Hippocampal formation (tissue), 2 donors: Measurements from ENCODE around the gene TPRX2.
"Not testable (repeated sequence)": the region's sequence is repeated elsewhere in the genome, so short reads cannot be mapped to it uniquely, and the experiment has no call there.

ENCODE experiments used
- DNase-seq, 2 donors: peaks; one replicate each; lab custom pipeline; 2025; lab: John Stamatoyannopoulos, UW

The TPRX2 gene

DNA sequence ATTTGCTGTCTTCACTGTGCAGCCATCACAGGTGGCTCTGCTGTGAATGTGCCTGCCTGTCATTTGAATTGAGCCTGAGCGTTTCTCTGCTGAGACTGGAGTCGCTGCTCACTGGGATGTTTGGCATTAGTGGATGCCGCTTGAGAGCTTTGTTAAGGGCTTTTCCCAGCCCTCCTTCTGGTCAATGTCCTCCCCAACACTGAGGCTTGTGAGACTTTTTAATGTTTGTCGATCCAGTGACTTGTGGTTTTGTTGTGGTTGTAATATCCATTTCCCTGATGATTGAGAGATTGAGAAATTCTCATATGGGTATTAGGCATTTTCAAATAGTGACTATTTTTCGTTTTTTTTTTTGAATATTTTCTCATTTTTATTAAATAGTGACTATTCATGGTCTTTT lies 2.6 kb downstream of the TPRX2 start:
- DNase-seq, result no peak

DNA sequence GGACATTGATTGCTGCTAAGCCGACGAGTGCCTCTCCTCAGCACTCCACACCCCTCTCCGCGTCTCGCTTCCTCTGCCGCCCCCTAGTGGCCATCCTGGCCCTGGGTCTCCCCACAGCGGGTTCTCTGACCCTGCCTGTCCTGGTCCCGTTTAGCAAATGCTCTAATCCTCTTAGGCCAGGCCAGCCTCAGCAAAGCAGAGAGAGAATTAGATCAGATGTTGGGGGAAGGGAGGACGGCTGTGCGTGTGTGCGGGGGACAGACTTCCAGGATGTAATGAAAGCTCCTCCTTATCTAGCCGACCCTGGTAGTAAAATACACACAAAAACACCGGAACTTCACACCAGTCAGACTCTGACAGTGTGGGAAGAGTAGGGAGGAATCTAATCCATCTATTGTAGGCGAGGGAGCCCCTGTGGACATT lies 4.5 kb downstream of the TPRX2 start:
- DNase-seq, result peak; percentile 22 to 73

DNA sequence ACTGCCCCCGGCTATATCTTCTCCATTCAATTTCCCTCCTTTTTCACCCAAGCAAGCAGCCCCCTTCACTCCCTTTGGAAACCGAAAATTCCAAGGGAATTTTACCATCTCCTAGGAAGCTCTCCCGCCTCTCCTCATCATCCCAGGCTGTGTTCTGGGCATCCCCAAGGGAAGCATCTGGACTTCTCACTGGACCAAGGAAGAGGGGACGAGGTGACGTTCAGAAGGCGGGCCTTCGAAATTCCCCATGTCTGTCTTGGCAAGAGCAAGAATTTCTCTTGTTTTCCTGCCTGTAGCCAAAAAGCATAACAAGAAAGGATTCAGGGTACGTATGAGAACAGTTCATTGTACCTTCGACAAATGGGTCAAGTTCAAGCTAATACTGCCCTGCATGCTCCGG lies 6.1 kb downstream of the TPRX2 start:
- no peak for DNase-seq

DNA sequence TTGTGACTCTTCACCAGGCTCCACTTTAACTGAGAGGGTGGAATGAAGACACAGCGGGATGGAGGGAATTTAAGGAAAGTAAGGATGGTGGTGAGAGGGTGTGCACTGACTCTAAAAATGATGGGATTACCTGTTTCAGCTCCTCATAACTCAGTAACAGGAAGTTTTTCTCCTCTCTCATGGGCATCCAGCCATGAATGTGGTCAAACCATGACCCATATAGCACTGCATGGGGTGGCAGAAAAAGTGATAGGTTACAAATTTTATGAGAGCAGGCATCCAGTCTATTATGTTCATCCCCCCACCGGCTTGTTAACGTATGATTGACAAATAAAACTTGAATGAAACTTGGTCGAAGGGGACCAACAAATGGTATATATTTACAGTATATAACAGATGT lies 19.9 kb downstream of the TPRX2 start:
- DNase-seq, result no peak

DNA sequence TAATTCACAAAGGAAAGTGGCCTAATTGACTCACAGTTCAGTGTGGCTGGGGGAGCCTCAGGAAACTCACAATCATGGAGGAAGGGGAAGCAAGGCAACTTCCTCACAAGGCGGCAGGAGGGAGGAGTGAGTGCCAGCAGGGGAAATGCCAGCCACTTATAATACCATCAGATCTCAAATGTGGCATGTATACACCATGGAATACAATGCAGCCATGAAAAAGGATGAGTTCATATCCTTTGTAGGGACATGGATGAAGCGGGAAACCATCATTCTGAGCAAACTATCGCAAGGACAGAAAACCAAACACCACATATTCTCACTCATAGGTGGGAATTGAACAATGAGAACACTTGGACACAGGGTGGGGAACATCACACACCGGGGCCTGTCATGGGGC lies 20.4 kb downstream of the TPRX2 start:
- not testable (repeated sequence) for DNase-seq

DNA sequence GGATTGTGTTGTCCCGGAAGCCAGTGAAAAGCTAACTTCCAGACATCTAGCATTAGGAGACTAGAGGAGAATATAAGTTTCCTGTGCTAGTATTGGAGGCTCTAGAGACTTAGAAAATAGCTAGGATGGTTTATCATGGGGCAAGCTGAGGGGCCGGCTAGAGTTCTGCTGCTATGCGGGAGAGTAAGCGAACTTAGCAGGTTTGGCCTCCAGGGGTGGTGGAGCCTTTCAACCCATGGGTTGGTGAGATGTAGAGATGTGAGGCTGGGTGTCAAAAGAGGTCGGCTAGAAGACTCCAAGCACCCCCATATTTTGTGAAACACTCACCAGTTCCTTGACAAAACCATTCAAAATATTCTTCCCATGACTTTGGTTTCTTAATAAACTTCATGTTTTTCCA lies 22.7 kb downstream of the TPRX2 start:
- no peak for DNase-seq

DNA sequence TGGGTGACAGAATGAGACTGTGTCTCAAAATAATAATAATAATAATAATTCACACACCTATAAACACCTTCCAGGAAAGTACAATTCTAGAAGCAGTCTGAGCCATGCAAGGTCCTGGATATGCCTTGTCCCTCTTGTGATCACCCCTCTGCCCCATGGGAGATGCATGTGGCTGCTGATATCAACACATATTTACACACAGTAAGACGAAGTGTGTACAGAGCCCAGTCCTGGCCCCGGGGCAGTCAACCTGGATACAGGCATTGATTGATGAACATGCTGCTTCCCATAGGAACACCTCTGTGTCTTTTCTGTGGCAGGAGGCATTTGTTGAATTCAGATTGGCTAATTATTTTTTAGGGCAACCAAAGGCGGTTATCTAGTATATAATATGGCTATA lies 23.9 kb downstream of the TPRX2 start:
- no peak for DNase-seq

DNA sequence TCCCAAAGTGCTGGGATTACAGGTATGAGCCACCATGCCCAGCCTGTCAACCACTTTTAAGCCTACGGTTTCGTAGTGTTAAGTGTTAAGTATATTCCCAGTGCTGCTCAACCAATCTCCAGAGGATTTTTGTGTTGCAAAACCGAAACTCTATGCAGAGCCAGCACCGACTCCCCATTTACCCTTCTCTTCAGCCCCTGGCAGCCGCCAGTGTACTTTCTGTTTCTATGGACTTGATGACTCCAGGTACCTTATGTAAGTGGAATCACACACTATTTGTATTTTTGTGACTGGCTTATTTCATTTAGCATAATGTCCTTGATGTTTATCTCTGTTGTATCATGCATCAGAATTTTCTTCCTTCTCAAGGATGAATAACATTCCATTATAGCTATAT lies 26.0 kb downstream of the TPRX2 start:
- no peak for DNase-seq

DNA sequence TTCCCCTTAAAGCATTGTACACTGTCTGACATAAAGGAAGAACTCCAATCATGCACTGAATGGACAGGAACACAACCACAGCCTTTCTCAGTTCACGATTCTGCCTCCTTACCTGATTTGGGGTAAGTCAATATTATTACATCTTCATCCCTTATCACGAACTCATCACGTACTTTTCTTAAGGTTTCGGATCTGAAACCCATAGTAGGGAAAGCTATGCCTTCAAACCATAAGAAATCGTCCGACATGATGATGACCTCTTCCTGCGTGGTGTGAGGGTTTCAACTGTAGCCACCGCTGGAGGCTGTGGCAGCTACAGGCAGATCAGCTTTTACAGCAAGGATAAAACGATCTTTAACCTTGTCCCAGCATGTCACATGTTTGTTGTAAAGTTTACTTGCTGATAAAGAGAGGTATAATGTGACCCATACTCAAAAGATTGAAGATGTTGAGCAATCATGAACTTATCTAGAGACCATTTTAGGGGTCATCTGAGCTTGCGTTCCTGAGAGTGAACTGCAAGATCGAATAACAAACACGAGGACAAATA lies 27.1 kb downstream of the TPRX2 start, which contains the start of gene SULT2A1:
Gene SULT2A1, minus strand, starts transcription at position 306 of the 550 bp plus-strand sequence. Its CDS starts 58 bp downstream, at position 248.
- DNase-seq, result no peak

DNA sequence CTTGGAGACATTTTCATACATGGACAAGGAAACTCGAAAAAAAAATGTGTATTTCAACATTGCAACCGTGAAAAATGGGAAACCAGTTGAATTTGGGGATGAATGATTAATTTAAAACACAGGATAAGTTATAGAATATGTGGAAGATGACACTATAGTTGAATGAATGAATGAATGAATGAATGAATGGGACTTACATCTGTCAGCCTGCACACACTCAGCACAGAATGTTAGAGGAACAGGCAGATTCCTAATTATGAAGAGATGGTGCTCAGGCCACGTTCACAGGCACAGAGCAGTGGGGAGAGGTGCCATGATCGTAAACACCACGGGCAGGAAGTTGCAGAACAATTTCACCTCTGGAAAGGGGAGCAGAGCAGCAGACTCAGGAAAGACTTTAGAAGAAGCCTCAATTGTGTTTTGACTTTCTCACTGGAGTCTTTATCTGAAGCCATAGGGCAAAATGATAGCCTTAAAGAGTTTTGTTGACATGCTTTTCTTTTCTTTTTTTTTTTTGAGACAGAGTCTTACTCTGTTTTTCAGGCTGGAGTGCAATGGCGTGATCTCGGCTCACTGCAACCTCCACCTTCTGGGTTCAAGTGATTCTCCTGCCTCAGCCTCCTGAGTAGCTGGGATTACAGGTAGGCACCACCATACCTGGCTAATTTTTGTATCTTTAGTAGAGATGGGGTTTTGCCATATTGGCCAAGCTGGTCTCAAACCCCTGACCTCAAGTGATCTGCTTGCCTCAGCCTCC lies 32.0 kb downstream of the TPRX2 start:
- no peak for DNase-seq

DNA sequence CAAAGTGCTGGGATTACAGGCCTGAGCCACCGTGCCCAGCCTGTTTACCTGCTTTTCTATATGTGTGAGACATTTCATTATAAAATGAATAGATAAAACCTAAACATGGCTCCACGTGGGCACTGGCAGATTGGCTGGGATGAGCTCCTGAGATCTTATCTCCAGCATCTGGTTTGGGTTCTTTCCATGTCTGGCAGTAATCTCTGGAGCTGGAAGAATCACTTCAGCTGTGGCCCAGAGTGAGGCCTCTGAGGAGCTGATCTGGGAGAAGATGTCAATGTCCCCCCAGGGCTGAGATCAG lies 32.5 kb downstream of the TPRX2 start:
- DNase-seq, result no peak

DNA sequence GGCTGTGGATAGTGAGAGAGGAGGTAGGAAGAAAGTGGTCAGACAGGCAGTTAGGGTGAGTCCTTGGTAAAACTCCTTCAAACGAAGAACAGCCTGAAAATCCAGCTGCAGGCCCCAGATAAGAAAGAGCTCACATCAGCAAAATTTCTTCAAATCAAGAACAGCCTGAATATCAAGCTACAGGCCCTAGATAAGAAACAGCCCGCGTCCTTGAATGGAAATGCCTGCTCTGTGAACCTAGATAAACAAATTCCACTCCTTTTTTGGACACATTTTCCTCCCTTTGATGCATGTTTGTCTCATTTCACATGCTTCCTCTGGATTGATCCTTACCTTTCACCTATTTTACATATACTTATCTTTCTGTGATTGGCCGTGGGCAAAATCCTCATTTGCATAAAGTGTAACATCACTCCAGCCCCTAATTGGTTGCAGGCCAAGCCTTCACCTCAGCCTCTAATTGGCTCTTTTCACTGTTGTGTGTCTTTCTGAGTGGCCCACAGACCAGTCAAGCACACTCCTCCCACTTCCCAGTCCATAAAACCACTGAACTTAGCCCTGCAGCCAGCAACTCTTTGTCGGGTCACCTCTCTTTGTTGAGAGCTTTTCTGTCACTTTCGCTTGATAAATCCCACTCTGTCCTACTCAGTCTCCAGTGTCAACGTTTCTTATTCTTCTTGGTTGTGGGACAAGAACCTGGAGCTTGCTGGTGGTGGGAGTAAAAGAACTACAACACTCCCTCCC lies 33.1 kb downstream of the TPRX2 start:
- no peak for DNase-seq

DNA sequence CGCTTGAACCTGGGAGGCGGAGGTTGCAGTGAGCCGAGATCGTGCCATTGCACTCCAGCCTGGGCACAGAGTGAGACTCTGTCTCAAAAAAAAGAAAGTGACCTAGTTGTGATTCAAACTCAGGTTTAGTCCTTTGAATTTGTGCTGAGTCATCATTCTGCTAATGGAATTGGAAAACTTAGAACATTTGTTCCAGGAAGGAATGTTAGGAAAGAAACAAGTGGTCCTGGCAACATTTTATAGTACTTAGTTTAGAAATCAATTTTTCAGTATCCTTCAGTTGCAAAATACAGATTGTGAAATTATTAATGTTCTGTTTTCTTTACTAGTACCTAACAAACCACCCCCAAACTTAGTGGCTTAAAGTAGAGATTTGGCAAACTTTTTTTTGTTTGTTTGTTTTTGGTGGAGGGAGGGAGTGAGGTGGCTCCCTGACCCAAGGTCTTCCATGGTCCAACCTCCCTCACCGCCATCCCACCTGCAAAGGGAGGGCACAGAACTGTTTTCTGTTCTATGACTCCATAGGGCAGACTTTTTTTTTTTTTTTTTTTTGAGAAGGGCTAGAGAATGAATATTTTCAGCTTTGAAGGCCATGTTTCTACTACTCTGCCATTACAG lies 36.2 kb downstream of the TPRX2 start:
- DNase-seq, result no peak

DNA sequence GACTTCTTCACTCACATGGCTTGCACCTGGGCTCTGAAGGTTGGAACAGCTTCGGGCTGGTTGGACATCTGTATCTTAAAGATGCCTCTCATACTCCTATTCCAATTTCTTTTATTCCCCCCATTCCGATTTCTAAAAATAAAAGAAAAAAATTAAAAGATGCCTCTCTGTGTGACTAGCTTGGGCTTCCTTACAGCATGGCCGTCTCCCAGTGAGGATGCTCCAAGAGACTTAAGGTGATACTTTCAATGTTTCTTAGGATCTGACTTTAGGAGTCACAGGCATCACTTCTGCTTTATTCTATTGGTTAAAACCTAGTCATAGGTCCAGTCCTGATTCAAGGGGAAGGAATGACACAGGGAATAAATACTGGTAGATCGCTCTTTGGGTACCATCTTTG lies 37.0 kb downstream of the TPRX2 start:
- DNase-seq, result no peak

DNA sequence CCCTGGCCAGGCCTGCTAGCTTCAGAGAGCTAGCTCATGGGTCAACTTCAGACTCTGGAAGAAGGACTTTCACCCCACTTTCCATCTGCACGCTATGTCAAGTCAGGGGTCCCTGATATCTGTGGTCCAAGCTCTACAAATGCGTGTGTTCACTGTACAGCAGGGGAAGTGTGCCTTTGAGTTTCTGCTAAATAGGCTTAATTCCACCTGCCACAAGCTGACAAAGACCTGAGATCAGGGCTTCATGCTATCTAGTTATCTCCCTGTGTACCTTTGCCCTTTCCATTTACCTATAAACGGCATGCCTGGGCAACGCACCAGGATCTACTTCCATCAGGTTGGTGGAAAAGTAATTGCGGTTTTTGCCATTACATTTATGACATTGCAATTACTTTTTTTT lies 37.7 kb downstream of the TPRX2 start:
- DNase-seq, result no peak

DNA sequence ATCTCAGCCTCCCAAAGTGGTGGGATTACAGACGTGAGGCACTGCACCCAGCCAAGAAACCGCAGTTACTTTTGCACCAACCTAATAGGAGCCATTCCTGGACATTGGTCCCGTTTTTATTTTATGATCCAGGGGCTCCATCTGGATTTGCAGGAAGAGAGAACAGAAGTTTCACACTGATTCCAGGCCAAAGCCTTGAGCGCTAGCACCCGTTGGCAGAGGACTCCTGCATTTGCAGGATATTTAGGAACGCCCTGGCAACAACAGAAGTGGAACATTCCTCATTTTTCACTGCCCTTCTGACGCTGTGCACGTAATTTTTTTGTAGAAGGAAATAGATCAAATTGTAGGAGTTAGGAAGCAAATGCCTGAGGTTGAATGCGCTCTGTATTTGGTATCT lies 38.8 kb downstream of the TPRX2 start:
- DNase-seq, result no peak

DNA sequence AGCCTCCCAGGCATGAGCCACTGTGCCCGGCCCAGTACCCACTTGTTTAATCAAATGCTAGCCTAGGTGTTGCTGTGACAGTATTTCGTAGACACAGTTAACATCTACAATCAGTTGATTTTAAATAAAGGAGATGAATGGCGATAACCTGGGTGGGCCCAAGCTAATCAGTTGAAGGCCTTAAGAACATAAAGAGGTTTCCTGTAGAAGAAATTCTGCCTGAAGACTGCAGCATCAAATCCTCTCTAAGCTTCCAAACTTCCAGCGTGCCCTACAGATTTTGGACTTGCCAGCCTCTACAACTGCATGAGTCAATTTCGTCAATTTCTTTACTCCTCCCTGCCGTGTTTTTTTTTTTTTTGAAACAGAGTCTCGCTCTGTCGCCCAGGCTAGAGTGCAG lies 40.3 kb downstream of the TPRX2 start:
- no peak for DNase-seq

DNA sequence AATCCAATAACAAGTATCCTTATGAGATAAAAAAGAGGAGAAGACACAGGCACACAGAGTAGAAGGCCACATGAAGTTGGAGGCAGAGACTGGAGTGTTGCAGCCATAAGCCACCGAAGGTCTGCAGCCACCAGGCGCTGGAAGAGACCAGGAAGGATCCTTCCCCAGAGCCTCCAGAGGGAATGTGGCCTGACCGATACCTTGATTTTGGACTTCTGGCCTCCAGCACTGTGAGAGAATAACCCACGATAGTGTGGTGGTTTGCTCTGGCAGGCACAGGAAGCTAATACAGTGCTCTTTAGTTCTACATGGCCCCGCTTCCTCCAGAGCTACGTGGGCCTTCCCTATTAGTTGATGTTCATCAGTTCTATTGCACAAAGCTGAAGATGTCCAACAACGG lies 42.3 kb downstream of the TPRX2 start:
- DNase-seq, result no peak

DNA sequence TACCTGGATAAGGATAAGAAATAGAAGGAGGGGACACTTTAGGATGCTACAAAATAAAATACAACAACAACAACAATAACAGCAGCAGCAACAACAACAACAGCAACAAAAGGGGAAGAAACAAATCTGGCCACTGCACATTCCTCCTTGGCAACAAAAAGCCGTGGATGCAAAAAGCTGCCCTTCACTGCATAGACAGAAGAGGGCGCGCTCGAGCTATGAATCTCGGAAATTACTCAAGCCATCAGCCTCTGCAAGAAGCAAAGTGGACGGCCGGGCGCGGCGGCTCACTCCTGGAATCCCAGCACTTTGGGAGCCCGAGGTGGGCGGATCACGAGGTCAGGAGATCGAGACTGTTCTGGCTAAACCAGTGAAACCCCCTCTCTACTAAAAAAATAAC lies 50.3 kb downstream of the TPRX2 start:
- DNase-seq, result not testable (repeated sequence)

DNA sequence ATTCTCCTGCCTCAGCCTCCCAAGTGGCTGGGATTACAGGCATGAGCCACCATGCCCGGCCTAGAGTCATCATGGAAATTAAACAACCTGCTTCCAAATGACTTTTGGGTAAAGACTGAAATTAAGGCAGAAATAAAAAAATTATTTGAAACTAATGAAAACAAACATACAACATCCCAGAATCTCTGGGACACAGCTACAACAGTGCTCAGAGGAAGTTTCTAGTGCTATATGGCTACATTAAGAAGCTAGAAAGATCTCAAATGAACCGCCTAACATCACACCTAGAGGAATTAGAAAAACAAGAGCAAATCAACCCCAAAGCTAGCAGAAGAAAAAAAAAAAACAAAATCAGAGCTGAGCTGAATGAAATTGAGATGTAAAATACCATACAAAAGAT lies 51.2 kb downstream of the TPRX2 start:
- not testable (repeated sequence) for DNase-seq
